ENCODE results near the gene DAO. TPM values are rescaled to one million over a fixed set of nuclear protein-coding genes. Genes with fewer than 3 reads are reported as not detected.

DAO gene
- polyA plus RNA-seq, 1 experiment: not detected

GRCh38 chr12:108849660-108850059 lies 30.2 kb upstream of the DAO start:
- no peak for TF ChIP-seq CTCF (IDR thresholded peaks at IDR 0.05; ENCODE audit: insufficient read depth, low read depth, low read length)
- no peak overlapping the region for H3K4me3 ChIP-seq (ENCODE audit: low read depth, low read length)
- no peak for DNase-seq (ENCODE audit: low read depth)
- POLR2A ChIA-PET: interaction anchor here (0.5 to 1.4 kb wide), 7 partner anchors 9 to 119 kb away, joined by 3 to 40 read pairs (median 8); no protein-coding TSS in a partner anchor
- peaks cover 25% of the 10 kb centered on the region for H3K36me3 ChIP-seq (ENCODE audit: control insufficient read depth, insufficient read depth, low read length)
- H3K27me3 ChIP-seq (ENCODE audit: control insufficient read depth, insufficient read depth, low read length): no peaks in the 10 kb centered on the region
- CTCF ChIA-PET: interaction anchor here (0.5 to 1.8 kb wide), 5 partner anchors 11 to 245 kb away, joined by 3 to 12 read pairs (median 3); no protein-coding TSS in a partner anchor

- Histone ChIP-seq H3K27me3 (ENCODE audit: control insufficient read depth, insufficient read depth, low read length) (no peaks in the 10 kb centered on the region), H3K4me3 (ENCODE audit: low read depth, low read length) (no peak overlapping the region), H3K36me3 (ENCODE audit: control insufficient read depth, insufficient read depth, low read length) (peaks cover 23% of the 10 kb centered on the region)
- ChIA-PET POLR2A (interaction anchor here (0.9 to 1.4 kb wide), 3 partner anchors 13 to 24 kb away, joined by 3 to 22 read pairs (median 4); no protein-coding TSS in a partner anchor), CTCF (interaction anchor here (1.0 to 1.9 kb wide), 3 partner anchors 12 to 118 kb away, joined by 3 to 12 read pairs (median 5); no protein-coding TSS in a partner anchor)
- no peak for DNase-seq (ENCODE audit: low read depth)
- TF ChIP-seq CTCF (IDR thresholded peaks at IDR 0.05; ENCODE audit: insufficient read depth, low read depth, low read length): no peak
Measured at GRCh38 chr12:108850854-108851573, 28.9 kb upstream of the DAO start.

GRCh38 chr12:108852674-108853309 lies 27.1 kb upstream of the DAO start:
- ChIA-PET POLR2A (interaction anchor here (0.7 to 0.9 kb wide), 2 partner anchors 13 to 148 kb away, joined by 3 to 5 read pairs; no protein-coding TSS in a partner anchor), CTCF (interaction anchor here (1.0 to 1.9 kb wide), 4 partner anchors 14 to 50 kb away, joined by 3 to 5 read pairs (median 3); no protein-coding TSS in a partner anchor)
- no peak for TF ChIP-seq CTCF (IDR thresholded peaks at IDR 0.05; ENCODE audit: insufficient read depth, low read depth, low read length)
- Histone ChIP-seq H3K4me3 (ENCODE audit: low read depth, low read length) (no peak overlapping the region), H3K27me3 (ENCODE audit: control insufficient read depth, insufficient read depth, low read length) (no peaks in the 10 kb centered on the region), H3K36me3 (ENCODE audit: control insufficient read depth, insufficient read depth, low read length) (peaks cover 13% of the 10 kb centered on the region)
- no peak for DNase-seq (ENCODE audit: low read depth)

- DNase-seq (ENCODE audit: low read depth): no peak
- POLR2A ChIA-PET: interaction anchor here (0.9 kb wide), 1 partner anchor 14 kb away, joined by 5 read pairs; no protein-coding TSS in a partner anchor
- no peaks in the 10 kb centered on the region for H3K27me3 ChIP-seq (ENCODE audit: control insufficient read depth, insufficient read depth, low read length)
- TF ChIP-seq CTCF (IDR thresholded peaks at IDR 0.05; ENCODE audit: insufficient read depth, low read depth, low read length): no peak
- CTCF ChIA-PET: interaction anchor here (1.0 kb wide), 1 partner anchor 49 kb away, joined by 3 read pairs; no protein-coding TSS in a partner anchor
- no peak overlapping the region for H3K4me3 ChIP-seq (ENCODE audit: low read depth, low read length)
- peaks cover 8% of the 10 kb centered on the region for H3K36me3 ChIP-seq (ENCODE audit: control insufficient read depth, insufficient read depth, low read length)
Measured at GRCh38 chr12:108853426-108853825, 26.5 kb upstream of the DAO start.

- Histone ChIP-seq H3K36me3 (ENCODE audit: control insufficient read depth, insufficient read depth, low read length) (peaks cover 2% of the 10 kb centered on the region), H3K27me3 (ENCODE audit: control insufficient read depth, insufficient read depth, low read length) (no peaks in the 10 kb centered on the region), H3K4me3 (ENCODE audit: low read depth, low read length) (no peak overlapping the region)
- TF ChIP-seq CTCF (IDR thresholded peaks at IDR 0.05; ENCODE audit: insufficient read depth, low read depth, low read length): peak; percentile 51
- CTCF ChIA-PET: no interaction called here
- POLR2A ChIA-PET: no interaction called here
- peak; percentile 60 for DNase-seq (ENCODE audit: low read depth)
Measured at GRCh38 chr12:108853981-108854446, 25.9 kb upstream of the DAO start.
